HepG2 (cell line): ENCODE data around the gene DENND2A. TPM values are rescaled to one million over a fixed set of nuclear protein-coding genes. Genes with fewer than 3 reads are reported as not detected.

Source experiments
- ATAC-seq: fragments of 200-7000 bp; cut with Tn5 transposase; 3 replicates; pipeline ENCODE4 v1.9.1; 2020; ENCODE audit warnings: mild to moderate bottlenecking, moderate library complexity
- BruUV-seq: library from RNA; stranded (reverse); fragments of 400-500 nt; replicated peaks from 2 replicates; lab custom pipeline; 2021; lab: Mats Ljungman, UMichigan
- CTCF ChIA-PET: fragments of 300-600 bp; formaldehyde crosslinking; extraction: SDS; loops from one replicate; lab custom pipeline; 2021; ENCODE audit warnings: low total read pairs, inconsistent platforms, low intra/inter-chr PET ratio; lab: Yijun Ruan, JAX
- POLR2A ChIA-PET: fragments of 350-600 bp; sonication (Branson Sonifier 250); formaldehyde crosslinking; loops from one replicate; lab custom pipeline; 2020; ENCODE audit warnings: antibody characterized with exemption, inconsistent platforms; lab: Yijun Ruan, JAX
- DNase-seq: peaks from one replicate; pipeline ENCODE4 v3.0.0-alpha.2; 2015; ENCODE audit warnings: low spot score
- FAIRE-seq: peaks from 3 replicates; lab custom pipeline; 2011; peaks lifted over from hg19 to GRCh38; lab: Jason Lieb, UNC
- H2AFZ ChIP-seq: one replicate; pipeline ENCODE4 v1.6.1; 2011; ENCODE audit warnings: low read length, inconsistent platforms
- H3K27ac ChIP-seq: fragments of 300-600 bp; 3 replicates; pipeline ENCODE4 v1.8.0; 2011; ENCODE audit warnings: mixed run types, mild to moderate bottlenecking, mixed read lengths, low read length, inconsistent platforms; ENCODE audit not compliant: insufficient read depth; ENCODE audit errors: extremely low read length
- H3K27me3 ChIP-seq, 2 experiments: fragments of 200-600 bp in 1 of 2; 2 replicates in 1 of 2; 3 replicates in 1 of 2; pipeline versions ENCODE4 v1.6.0 to v1.8.0; 2011; ENCODE audit warnings: low read length in 2 of 2, mild to moderate bottlenecking in 2 of 2, moderate library complexity in 2 of 2, inconsistent platforms in 1 of 2; ENCODE audit not compliant: insufficient read depth in 2 of 2, control insufficient read depth in 1 of 2
- H3K36me3 ChIP-seq, 2 experiments: fragments of 200-600 bp in 1 of 2; replicated peaks in 1 of 2; 2 replicates in 1 of 2; 3 replicates in 1 of 2; pipeline versions ENCODE4 v1.5.1 to v1.8.0; 2011; ENCODE audit warnings: low read length in 2 of 2, inconsistent platforms in 1 of 2; ENCODE audit not compliant: insufficient read depth in 2 of 2, control insufficient read depth in 1 of 2
- H3K4me1 ChIP-seq: 2 replicates; pipeline ENCODE4 v1.5.1; 2012; ENCODE audit warnings: low read length, inconsistent platforms; ENCODE audit not compliant: insufficient read depth
- H3K4me2 ChIP-seq: 2 replicates; pipeline ENCODE4 v1.6.0; 2011; ENCODE audit warnings: low read depth, low read length, inconsistent platforms
- H3K4me3 ChIP-seq, 3 experiments: fragments of 200-600 bp in 1 of 3; sonication (generic), shearing (Covaris generic) in 1 of 3; replicated peaks in 1 of 3; 2 replicates each; pipeline ENCODE4 v1.5.1; 2011 to 2016; ENCODE audit warnings: low read length in 3 of 3, inconsistent platforms in 2 of 3, low read depth in 2 of 3, mild to moderate bottlenecking in 2 of 3, control low read depth in 1 of 3, mixed read lengths in 1 of 3; ENCODE audit not compliant: insufficient read depth in 1 of 3
- H3K79me2 ChIP-seq: one replicate; pipeline ENCODE4 v1.6.1; 2011; ENCODE audit warnings: low read length, inconsistent platforms; ENCODE audit not compliant: insufficient read depth
- H3K9ac ChIP-seq: 2 replicates; pipeline ENCODE4 v1.6.0; 2011; ENCODE audit warnings: mild to moderate bottlenecking, low read depth, low read length, inconsistent platforms; ENCODE audit not compliant: insufficient read depth
- H3K9me3 ChIP-seq: 2 replicates; pipeline ENCODE4 v1.5.1; 2012; ENCODE audit warnings: mild to moderate bottlenecking, low read length
- H4K20me1 ChIP-seq: 2 replicates; pipeline ENCODE4 v1.6.0; 2011; ENCODE audit warnings: inconsistent platforms, mild to moderate bottlenecking, low read length, moderate library complexity; ENCODE audit not compliant: insufficient read depth
- HMG20B ChIP-seq: conservative IDR thresholded peaks from 2 replicates; pipeline ENCODE4 v1.6.1; 2016; ENCODE audit warnings: missing genetic modification reagents, missing compliant biosample characterization
- POLR2AphosphoS2 ChIP-seq: IDR thresholded peaks from 2 replicates; pipeline ENCODE4 v1.6.1; 2011; ENCODE audit warnings: low read depth, low read length, improper control_type of control experiment
- REXO4 ChIP-seq: sonication (generic); formaldehyde crosslinking; IDR thresholded peaks from 2 replicates; pipeline ENCODE4 v1.8.0; 2022; ENCODE audit warnings: missing genetic modification reagents, mild to moderate bottlenecking, borderline replicate concordance
- SIX1 ChIP-seq: sonication (generic); formaldehyde crosslinking; IDR thresholded peaks from 2 replicates; pipeline ENCODE4 v1.4.0; 2020; ENCODE audit warnings: missing genetic modification reagents, borderline replicate concordance
- SIX4 ChIP-seq: sonication (generic); formaldehyde crosslinking; IDR thresholded peaks from 2 replicates; pipeline ENCODE4 v1.4.0; 2020; ENCODE audit warnings: missing genetic modification reagents
- SMAD3 ChIP-seq: sonication (generic); formaldehyde crosslinking; IDR thresholded peaks from 2 replicates; pipeline ENCODE4 v1.4.0; 2020; ENCODE audit warnings: missing genetic modification reagents
- TFDP1 ChIP-seq: IDR thresholded peaks from 2 replicates; pipeline ENCODE4 v1.6.1; 2016; ENCODE audit warnings: missing compliant biosample characterization, missing genetic modification reagents, borderline replicate concordance
- ZNF512 ChIP-seq: sonication (generic); formaldehyde crosslinking; IDR thresholded peaks from 2 replicates; pipeline ENCODE4 v1.4.0; 2020; ENCODE audit warnings: mild to moderate bottlenecking, missing genetic modification reagents
- ZNF512B ChIP-seq: sonication (generic); formaldehyde crosslinking; IDR thresholded peaks from 2 replicates; pipeline ENCODE4 v1.5.1; 2020; ENCODE audit warnings: missing genetic modification reagents, mild to moderate bottlenecking, borderline replicate concordance
- ZNF609 ChIP-seq: sonication (generic); formaldehyde crosslinking; IDR thresholded peaks from 2 replicates; pipeline ENCODE4 v1.4.0; 2020; ENCODE audit warnings: mild to moderate bottlenecking, missing genetic modification reagents, borderline replicate concordance
- ZNF770 ChIP-seq: sonication (generic); formaldehyde crosslinking; IDR thresholded peaks from 2 replicates; pipeline ENCODE4 v1.5.0; 2020; ENCODE audit warnings: mild to moderate bottlenecking, missing genetic modification reagents
- WGBS: methylation state at CpG from one replicate; pipeline ENCODE4 v1.1.6; 2017; ENCODE audit warnings: low lambda C conversion rate; 5-methylcytosine and 5-hydroxymethylcytosine counted together
- in situ Hi-C: cut with HindIII; loops from 2 replicates; pipeline ENCODE4 v1.10.0; 2017; ENCODE audit warnings: low pct_unique_long_range_greater_than_20kb; ENCODE audit not compliant: extremely low pct_ligation_motif_present
- intact Hi-C: fragments of 100-400 bp; cut with micrococcal nuclease; formaldehyde crosslinking; loops from one replicate; pipeline ENCODE4 v1.10.0; 2022; ENCODE audit not compliant: unreplicated experiment
- polyA plus RNA-seq, 8 experiments: library from polyadenylated mRNA; depleted of rRNA in 3 of 8; stranded (reverse) in 7 of 8; unstranded in 1 of 8; fragments of >200 nt; fragmentation: Illumina TruSeq in 4 of 8; extraction: Trizol in 4 of 8; gene quantifications; 2 replicates each; pipeline versions ENCODE4 v1.2.1 to v1.2.3, GENCODE V29; 2011 to 2016; ENCODE audit warnings: low read depth in 4 of 8, missing spikeins in 1 of 8, mixed read lengths in 1 of 8; ENCODE audit not compliant: insufficient read depth in 1 of 8
- total RNA-seq, 5 experiments: library from RNA; depleted of rRNA; stranded (reverse); fragments of >200 nt; fragmentation: Illumina TruSeq; extraction: Trizol; gene quantifications; 2 replicates each; pipeline ENCODE4 v1.2.3, GENCODE V29; 2016; ENCODE audit warnings: low read depth in 1 of 5

Gene DENND2A
- total and polyA plus RNA-seq, 2 of the 13 experiments (the other 11 are each of a cell fraction or from before 2014, with no cell fraction given), result not detected

GRCh38 chr7:140552240-140552679 lies 88.4 kb downstream of the DENND2A start:
- H3K4me3 ChIP-seq, result no peak overlapping the region
- no peak for TF ChIP-seq ZNF512B (CRISPR knock-in tag)
- TF ChIP-seq REXO4, result no peak
- TF ChIP-seq SIX1, result peak; percentile 27; the same call in 1 of the 2 replicates
- TF ChIP-seq SMAD3 (CRISPR knock-in tag), result no peak
- no peak for TF ChIP-seq POLR2AphosphoS2
- TF ChIP-seq HMG20B (CRISPR knock-in tag), result no peak
- peak; percentile 82; the same call in 1 of the 2 replicates for TF ChIP-seq ZNF512 (CRISPR knock-in tag)
- TF ChIP-seq ZNF609 (CRISPR knock-in tag), result no peak
- TF ChIP-seq ZNF770 (CRISPR knock-in tag), result peak; percentile 54
- no peak for TF ChIP-seq TFDP1 (CRISPR knock-in tag)
- no peak for TF ChIP-seq SIX4 (CRISPR knock-in tag)
- H3K4me1 ChIP-seq, result peaks cover 23% of the 10 kb centered on the region
- CTCF ChIA-PET, result no interaction called here
- H2AFZ ChIP-seq, result no peak overlapping the region
- POLR2A ChIA-PET, result no interaction called here
- FAIRE-seq (no peak), ATAC-seq (no peak; the same call in 2 of the 3 replicates), DNase-seq (no peak)
- H3K27me3 ChIP-seq, result 0 out of 5 replicates have a peak, but pooled peaks cover 0 to 2% of the 10 kb centered on the region in 2 experiments
- H3K4me2 ChIP-seq, result 0 out of 2 replicates have a peak overlapping the region, but pooled peaks have one; percentile 14
- no peaks in the 10 kb centered on the region for H3K79me2 ChIP-seq
- H3K36me3 ChIP-seq, result no peaks in the 10 kb centered on the region
- H4K20me1 ChIP-seq, result no peaks in the 10 kb centered on the region
- no TSS peak for BruUV-seq
- intact Hi-C loops (no loop called here), in situ Hi-C loops (no loop called here)
- WGBS, result 72% methylated on average over 4 of the region's 4 CpGs
- no peak overlapping the region for H3K27ac ChIP-seq
- H3K9ac ChIP-seq, result no peak overlapping the region
- no peaks in the 10 kb centered on the region for H3K9me3 ChIP-seq
